Activated T-helper 17 cell treated with anti-CD3 and anti-CD28 coated beads, Interleukin-2, amount 50 U/mL, for 72 hours (primary cell): ENCODE results near the gene KCNQ1. TPM values are rescaled to one million over a fixed set of nuclear protein-coding genes. Genes with fewer than 3 reads are reported as not detected.

Experiments
- ATAC-seq: fragments of 150-1000 bp; cut with Tn5 transposase; replicated peaks from 2 replicates; pipeline ENCODE4 v1.10.0; 2021; ENCODE audit warnings: mild to moderate bottlenecking, moderate library complexity
- H3K27ac Mint-ChIP-seq: one replicate; pipeline ENCODE4 v1.8.0; 2022; ENCODE audit warnings: mixed read lengths
- H3K27me3 Mint-ChIP-seq: one replicate; pipeline ENCODE4 v1.8.0; 2022; ENCODE audit warnings: mixed read lengths
- H3K36me3 Mint-ChIP-seq: one replicate; pipeline ENCODE4 v1.8.0; 2022; ENCODE audit warnings: low read depth, mild to moderate bottlenecking, mixed read lengths
- H3K4me1 Mint-ChIP-seq: one replicate; pipeline ENCODE4 v1.8.0; 2022; ENCODE audit warnings: mixed read lengths
- H3K4me3 Mint-ChIP-seq: one replicate; pipeline ENCODE4 v1.8.0; 2022; ENCODE audit warnings: mild to moderate bottlenecking, mixed read lengths
- H3K9me3 Mint-ChIP-seq: one replicate; pipeline ENCODE4 v1.8.0; 2022; ENCODE audit warnings: mixed read lengths
- total RNA-seq, 2 donors: library from RNA; stranded (reverse); gene quantifications; one replicate each; pipeline ENCODE4 v1.2.3, GENCODE V29; 2022

KCNQ1 gene
- total RNA-seq, 2 donors from 2014 or later: 7.0 to 9.7 TPM

DNA sequence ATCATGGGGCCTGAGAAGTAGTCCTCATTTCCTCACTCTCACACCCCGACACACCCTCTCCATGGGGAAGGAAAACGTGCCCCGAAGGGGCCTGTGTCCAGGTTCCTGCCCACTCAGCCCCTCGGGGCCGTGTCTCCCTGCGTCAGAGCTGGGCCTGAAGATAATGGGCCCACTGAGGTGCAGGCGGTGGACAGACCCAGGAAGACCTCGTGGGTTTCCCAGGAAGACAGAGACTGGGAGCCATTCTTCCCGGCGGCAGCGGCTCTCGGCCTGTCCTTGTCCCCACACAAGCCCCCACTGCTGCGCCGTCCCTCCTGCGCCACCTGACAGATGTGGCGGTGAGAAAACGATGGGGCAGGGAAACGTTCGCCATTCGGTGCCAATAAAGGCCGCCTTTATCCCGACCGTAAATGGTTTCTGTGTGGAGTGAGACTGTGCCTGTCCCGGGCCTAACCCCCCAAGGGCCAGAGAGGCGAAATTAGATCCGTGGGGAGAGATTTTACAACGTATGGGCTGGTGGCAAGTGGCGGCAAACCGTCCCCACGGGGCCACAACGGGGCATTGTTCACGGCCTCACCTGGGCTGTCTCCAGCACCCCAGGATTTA is 351.8 kb downstream of the KCNQ1 start:
- peaks cover 6% of the 10 kb centered on the region for H3K4me1 Mint-ChIP-seq

DNA sequence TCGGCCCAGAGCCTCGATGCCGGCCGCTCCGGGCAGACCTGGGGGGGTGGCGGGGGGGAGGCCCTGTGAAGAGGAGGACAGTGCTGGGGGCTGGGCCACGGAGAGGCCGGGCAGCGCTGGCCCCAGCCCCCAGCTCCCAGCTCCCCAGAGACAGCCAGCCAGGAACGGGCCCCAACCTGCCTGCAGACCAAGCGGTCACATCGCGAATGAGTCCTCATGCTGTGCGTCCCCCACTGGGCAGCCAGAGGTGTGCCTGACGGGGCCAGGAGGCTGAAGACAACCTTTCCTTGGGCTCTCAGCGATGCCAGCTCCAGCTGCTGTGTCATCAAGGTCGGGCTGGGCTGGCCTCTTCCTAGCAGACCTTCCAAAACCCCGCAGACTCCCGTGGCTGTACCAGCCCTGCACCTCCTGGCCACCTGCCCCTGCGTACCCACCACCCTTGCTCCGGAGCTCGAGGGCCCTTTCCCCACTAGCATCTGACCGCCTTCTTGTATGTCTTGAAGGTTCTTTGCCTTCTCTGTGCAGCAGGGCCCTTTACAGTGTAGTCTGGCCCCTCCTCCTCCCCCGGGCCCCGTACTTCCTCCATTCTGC is 352.4 kb downstream of the KCNQ1 start:
- no peak for ATAC-seq
- no peaks in the 10 kb centered on the region for H3K9me3 Mint-ChIP-seq
- peaks cover 6% of the 10 kb centered on the region for H3K4me1 Mint-ChIP-seq
- no peak overlapping the region for H3K4me3 Mint-ChIP-seq
- H3K36me3 Mint-ChIP-seq: no peaks in the 10 kb centered on the region
- H3K27ac Mint-ChIP-seq: no peak overlapping the region
- no peaks in the 10 kb centered on the region for H3K27me3 Mint-ChIP-seq

More for the DNA sequence above, 351.8 kb downstream of the KCNQ1 start:
- no peaks in the 10 kb centered on the region for H3K9me3 Mint-ChIP-seq
- ATAC-seq: no peak
- H3K27me3 Mint-ChIP-seq: no peaks in the 10 kb centered on the region
- H3K27ac Mint-ChIP-seq: no peak overlapping the region
- no peak overlapping the region for H3K4me3 Mint-ChIP-seq
- H3K36me3 Mint-ChIP-seq: no peaks in the 10 kb centered on the region

DNA sequence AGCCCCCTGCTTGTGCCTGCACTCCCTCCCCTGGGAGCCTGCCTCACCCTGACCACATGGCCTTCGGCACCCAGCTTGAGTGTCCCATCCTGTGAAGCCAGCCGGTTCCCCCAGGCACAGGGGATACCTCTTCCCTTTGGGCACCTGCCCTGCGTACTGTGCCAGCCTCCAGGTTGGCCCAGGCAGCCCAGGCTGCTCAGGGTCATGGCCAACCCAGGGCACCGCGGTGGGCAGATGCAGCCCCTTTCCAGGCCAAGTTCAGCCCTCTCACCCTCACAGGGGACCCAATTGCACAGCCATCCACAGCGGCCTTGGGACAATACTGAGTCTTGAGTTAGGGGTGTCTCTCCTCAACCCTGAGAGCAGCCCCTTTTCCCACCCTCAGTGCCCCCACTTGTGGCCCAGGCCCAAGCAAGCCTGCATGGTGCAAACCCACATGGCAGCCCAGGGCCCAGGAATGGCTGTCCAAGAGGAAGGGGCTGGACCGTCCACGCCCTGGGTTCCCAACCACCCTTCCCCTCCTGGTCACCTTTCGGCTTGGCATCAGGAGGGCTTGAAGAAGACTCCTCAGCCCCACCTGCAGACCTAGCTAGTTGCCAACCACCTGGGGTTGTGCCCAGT is 353.0 kb downstream of the KCNQ1 start:
- ATAC-seq: no peak
- H3K4me1 Mint-ChIP-seq: peaks cover 6% of the 10 kb centered on the region

DNA sequence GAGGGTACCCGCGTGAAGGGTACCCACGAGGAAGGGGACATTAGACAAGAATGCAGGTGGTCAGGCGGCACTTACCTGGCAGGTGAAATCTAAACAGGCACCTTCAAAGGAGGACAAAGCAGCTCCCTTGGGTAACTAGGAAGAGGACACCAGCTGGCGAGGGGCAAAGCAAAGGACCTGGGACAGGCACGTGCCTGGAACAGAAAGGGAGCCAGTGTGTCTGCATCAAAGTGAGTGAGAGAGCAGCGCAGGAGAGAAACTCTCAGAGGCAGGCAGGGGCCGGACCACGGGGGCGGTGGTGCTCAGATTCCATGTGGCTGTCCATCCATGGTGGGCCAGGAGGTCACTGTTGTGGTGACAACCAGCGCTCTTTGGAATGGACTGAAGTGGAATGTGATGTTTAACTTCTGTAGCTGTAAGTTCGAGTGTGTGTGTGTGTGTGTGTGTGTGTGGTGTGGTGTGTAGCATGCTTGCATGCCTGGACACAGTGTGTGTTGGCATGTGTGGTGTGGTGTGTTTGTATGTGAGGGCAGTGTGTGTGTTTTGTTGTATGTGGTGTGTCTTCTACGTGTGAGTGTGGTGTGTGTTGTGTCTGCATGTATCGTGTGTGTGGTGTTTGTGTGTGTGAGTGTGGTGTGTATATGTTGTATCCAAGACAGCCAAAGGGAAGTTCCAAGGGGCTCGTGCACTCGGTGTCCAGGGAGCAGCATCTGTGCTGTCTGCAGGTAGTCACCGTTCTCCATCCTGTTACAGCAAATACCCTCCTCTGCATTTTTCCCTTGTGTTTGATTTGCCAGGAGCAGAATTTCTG is 354.3 kb downstream of the KCNQ1 start:
- H3K4me3 Mint-ChIP-seq: no peak overlapping the region
- no peaks in the 10 kb centered on the region for H3K9me3 Mint-ChIP-seq
- no peak overlapping the region for H3K27ac Mint-ChIP-seq
- no peak for ATAC-seq
- no peaks in the 10 kb centered on the region for H3K27me3 Mint-ChIP-seq
- H3K4me1 Mint-ChIP-seq: peaks cover 6% of the 10 kb centered on the region
- no peaks in the 10 kb centered on the region for H3K36me3 Mint-ChIP-seq

More for the DNA sequence above, 353.0 kb downstream of the KCNQ1 start:
- H3K36me3 Mint-ChIP-seq: no peaks in the 10 kb centered on the region
- H3K9me3 Mint-ChIP-seq: no peaks in the 10 kb centered on the region
- H3K4me3 Mint-ChIP-seq: no peak overlapping the region
- H3K27me3 Mint-ChIP-seq: no peaks in the 10 kb centered on the region
- no peak overlapping the region for H3K27ac Mint-ChIP-seq

DNA sequence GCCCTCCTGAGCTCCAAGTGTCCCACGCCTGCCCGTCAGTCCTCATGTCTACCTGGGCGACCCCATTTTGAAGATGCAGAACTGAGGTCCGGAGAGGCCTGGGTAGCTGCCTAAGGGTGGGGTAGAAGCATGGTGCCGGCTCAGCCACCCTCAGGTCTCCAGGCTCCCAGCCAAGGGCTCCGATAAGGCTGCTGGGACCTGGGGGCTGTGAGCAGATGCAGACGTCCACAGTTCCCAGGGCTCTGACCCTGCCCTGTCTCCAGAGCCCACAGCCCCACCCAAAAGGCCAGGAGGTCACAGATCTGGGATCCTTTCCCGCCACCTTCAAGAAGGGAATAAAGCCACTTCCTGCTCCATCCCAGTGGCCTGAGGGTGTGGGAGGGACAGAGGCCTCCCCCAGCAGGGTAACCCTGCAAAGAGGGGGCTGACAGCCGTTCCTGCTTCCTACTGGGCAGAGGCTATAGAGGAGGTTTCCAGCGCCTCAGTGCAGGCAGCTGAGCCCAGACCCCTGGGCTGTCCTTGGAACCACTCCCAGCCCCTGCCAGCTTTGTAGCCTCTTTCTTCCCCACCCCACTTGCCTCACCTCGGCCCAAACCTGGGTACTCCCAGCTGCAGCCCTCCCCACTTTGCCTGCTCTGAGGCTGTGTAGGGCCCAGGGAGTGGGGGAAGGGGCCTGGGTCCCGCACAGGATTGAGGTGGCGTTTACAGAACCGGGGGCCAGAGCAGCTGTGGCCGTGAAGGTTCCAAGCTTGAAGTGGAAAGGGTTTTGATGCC is 355.3 kb downstream of the KCNQ1 start:
- Mint-ChIP-seq H3K4me1 (peaks cover 6% of the 10 kb centered on the region), H3K36me3 (no peaks in the 10 kb centered on the region), H3K9me3 (no peaks in the 10 kb centered on the region), H3K27ac (no peak overlapping the region), H3K27me3 (no peaks in the 10 kb centered on the region), H3K4me3 (no peak overlapping the region)
- ATAC-seq: no peak

DNA sequence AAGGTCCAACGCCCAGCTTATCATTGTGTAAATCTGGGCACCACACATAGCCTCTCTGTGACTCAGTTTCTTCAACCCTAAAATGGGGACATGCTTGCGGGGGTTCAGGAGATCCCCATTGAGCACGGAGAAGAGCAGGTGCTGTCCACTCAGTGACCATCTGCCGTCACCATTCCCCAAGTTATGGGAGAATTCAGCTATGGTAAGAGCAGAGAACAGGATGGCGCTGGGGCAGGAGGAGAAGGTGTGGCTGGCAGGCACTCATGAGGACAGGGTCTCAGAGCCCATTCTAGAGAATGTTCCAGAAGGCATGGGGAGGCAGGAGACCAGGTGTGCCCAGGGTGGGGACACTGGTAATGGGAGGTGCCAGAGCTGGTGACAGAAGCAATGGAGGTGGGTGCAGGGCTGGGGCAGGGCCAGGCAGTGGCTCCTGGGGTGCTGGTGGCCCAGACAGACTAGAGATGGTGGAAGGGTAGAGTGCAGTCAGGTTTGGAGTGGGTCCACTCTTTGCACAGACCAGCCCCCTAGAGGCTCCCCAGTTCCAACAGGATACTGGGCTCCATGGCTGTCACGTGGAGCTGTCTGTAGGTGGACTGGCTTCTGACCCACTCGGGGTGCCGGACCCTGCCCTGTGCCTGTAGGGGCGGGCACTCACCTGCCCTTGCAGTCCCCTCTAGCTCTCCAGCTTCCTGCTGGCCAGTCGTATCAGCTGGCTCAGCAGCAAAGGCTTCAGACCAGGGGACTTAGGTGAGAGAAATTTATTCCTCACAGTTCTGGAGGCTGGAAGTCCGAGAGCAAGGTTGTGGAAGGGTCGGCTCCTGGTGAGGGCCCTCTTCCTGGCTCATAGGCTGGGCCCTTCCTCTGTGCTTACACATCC is 356.1 kb downstream of the KCNQ1 start:
- Mint-ChIP-seq H3K36me3 (no peaks in the 10 kb centered on the region), H3K27ac (no peak overlapping the region), H3K4me1 (peaks cover 6% of the 10 kb centered on the region), H3K9me3 (no peaks in the 10 kb centered on the region), H3K27me3 (no peaks in the 10 kb centered on the region), H3K4me3 (no peak overlapping the region)
- ATAC-seq: no peak

DNA sequence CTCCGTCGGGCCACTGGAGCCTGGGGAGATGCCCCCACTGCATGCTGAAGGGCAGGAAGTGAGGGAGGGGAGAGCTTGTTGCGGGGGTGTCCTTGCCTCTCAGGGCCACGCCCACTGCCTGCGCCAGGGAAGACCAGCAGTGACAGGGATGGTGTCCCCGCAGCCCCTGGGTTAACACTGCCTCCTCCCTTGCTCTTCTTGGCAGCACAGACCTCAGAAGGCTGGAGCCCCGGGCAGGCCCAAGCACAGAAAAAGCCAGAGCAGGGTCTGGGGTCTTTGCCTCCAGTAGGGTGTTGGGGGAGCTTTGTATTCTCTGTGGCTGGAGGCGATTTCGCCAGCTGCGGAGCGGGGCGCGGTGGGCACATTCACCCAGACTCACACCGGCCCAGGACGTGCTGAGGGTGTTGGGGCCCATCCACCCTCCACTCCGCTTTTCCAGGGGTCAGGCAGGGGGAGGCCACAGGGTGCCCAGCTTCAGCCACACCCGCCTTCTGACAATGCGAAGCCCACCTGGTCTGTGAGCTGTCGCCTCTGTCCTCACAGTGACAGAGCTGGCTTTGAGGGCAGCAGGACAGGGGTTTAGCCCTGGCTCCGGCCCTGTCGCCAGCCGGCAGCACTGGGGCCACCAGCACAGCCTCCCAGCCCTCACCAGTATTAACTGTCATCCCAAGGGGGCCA is 357.0 kb downstream of the KCNQ1 start:
- no peak for ATAC-seq
- H3K27me3 Mint-ChIP-seq: no peaks in the 10 kb centered on the region
- no peaks in the 10 kb centered on the region for H3K9me3 Mint-ChIP-seq
- H3K4me1 Mint-ChIP-seq: peaks cover 6% of the 10 kb centered on the region
- H3K27ac Mint-ChIP-seq: no peak overlapping the region
- no peak overlapping the region for H3K4me3 Mint-ChIP-seq
- no peaks in the 10 kb centered on the region for H3K36me3 Mint-ChIP-seq

DNA sequence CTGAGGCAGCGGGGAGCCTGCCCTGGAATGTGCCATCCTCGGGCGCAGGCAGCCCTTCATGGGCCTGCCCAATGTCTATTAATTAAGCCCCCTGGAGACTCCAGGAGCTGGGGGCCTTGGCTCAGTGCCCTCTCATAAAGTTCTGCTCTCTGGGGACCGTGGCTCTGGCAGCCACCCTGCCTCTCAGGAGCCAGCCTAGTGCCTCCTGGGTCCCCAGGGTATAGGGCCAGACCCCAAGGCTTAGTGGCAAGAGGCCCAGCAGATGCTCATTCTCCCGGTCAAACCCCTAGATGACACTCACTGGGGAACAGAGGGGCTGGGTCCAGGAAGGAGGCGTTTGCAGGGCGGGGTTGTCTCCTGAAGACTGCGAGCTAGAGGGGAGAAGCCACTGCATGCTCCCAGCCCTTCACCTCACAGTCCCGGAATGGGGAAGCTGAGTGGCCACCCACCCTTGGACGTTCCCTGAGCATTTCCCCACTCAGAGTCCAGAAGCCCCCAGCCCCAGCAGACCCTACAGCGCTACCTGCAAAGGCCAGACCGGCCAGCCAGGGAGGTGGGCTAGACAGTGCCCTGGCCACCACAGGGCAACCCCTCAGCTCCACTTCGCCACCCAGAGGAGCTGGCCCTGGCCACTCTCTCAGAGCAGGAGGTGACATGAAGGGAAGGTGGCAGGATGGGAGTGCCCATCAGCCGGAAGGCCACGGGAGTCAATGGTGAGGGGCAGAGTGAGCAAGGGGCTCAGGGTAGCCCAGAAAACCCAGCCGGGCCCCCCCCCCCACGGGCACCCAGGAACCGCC is 357.8 kb downstream of the KCNQ1 start:
- no peaks in the 10 kb centered on the region for H3K27me3 Mint-ChIP-seq
- H3K27ac Mint-ChIP-seq: no peak overlapping the region
- H3K36me3 Mint-ChIP-seq: no peaks in the 10 kb centered on the region
- no peak overlapping the region for H3K4me3 Mint-ChIP-seq
- no peak for ATAC-seq
- peaks cover 6% of the 10 kb centered on the region for H3K4me1 Mint-ChIP-seq
- H3K9me3 Mint-ChIP-seq: no peaks in the 10 kb centered on the region

DNA sequence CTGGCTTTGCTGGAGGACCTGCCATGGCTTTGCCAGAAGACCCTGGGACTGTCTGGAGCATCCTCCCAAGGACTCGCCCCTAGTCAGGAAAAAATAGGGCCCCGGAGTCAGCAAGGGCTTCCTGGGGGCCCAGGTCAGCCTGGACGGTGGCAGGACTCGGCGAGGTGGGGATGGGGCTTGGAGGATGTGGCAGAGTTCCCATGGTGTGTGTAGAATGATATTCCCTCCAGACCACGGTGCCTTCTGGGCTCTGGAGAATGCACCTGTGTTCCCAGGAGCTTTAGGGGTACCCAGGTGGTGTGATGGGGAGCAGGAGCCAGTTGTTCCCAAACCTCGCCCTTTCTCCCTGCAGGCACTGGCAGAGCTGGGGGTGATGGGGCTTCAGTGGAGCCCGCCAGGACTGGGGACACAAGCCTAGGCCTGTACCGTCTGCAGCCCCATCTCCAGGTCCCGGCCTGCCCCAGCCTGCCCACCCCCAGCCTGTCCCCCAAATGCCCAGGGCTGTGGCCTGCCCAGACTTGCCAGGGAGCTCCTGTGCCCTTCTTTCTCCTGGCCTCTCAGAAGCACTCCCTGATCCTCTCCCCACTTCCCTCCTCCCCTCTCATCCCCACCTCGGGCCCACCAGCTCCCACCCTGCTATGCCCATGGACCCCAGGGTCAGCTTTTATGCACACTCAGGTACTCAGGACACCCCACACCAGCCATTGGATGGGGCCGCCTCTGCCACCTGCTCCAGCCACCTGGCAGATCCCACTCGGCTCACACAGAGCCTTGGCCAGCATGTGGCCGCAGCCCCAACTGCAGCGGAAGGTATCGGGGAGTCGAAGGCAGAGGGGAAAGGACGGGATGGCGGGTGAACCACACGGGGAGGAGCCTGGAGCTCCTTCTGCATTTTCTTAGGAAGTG is 358.6 kb downstream of the KCNQ1 start:
- Mint-ChIP-seq H3K36me3 (no peaks in the 10 kb centered on the region), H3K27me3 (no peaks in the 10 kb centered on the region), H3K4me3 (no peak overlapping the region), H3K4me1 (peaks cover 6% of the 10 kb centered on the region), H3K9me3 (no peaks in the 10 kb centered on the region), H3K27ac (no peak overlapping the region)
- ATAC-seq: no peak

DNA sequence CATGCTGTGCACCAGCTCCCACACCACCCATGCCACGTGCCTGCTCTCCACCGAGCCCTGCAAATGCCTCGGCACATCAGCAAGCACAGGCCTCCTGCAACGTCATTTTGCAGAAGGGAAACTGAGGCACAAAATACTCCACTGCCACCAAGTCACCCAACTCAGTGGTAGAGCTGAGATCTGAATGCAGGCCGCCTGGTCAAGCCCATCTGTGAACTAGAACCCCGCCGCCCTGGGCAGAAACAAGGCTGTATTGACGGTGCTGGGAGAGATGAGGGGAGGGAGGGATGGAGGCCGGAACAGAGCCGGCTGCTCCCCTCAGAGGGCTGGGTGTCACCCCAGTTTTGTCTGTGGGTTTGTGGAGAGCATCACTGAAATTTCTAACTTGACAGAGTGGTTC is 359.4 kb downstream of the KCNQ1 start:
- Mint-ChIP-seq H3K27ac (no peak overlapping the region), H3K9me3 (no peaks in the 10 kb centered on the region), H3K27me3 (no peaks in the 10 kb centered on the region), H3K36me3 (no peaks in the 10 kb centered on the region), H3K4me1 (peaks cover 5% of the 10 kb centered on the region), H3K4me3 (no peak overlapping the region)
- no peak for ATAC-seq

DNA sequence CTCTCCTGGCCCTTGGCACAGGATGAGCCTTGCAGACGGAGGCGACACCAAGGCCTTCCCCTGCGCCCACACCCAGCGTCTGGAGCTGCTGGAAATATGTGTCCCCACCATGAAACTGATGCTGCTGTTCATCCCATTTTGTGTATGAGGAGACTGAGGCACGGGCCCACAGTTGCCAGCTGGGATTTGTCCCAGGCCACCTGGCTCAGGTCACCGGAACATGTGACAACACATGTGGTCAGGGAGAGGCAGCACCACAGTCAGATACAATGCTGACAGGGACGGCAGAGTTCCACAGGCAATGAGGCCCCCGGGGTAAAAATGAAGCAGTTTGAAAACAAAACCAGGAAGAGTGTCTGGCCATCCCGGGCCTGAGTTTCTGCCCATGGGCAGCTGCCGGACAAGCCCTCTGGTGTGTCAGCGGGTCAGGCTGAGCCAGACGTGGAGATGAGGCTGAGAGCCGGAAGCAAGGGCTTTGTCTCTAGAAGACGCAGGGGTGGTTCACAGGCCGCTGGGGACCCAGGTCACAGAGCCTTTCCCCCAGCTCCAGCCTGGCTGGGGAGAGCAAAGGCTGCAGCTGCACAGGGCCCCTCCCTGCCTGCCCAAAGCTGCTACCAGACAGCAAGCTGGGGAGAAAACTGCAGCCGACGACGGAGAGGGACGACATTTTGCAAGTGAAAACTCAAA is 360.0 kb downstream of the KCNQ1 start:
- ATAC-seq: no peak
- Mint-ChIP-seq H3K4me3 (no peak overlapping the region), H3K9me3 (no peaks in the 10 kb centered on the region), H3K27me3 (no peaks in the 10 kb centered on the region), H3K27ac (no peak overlapping the region), H3K36me3 (no peaks in the 10 kb centered on the region), H3K4me1 (peaks cover 10% of the 10 kb centered on the region)
